Large intestine (tissue), 3 donors: Measurements from ENCODE around the gene SUPV3L1. TPM values are rescaled to one million over a fixed set of nuclear protein-coding genes. Genes with fewer than 3 reads are reported as not detected.
A peak's percentile ranks its signal among the peaks of the same experiment; 100 is the strongest.

Experiments used
- DNase-seq, 2 donors: peaks; one replicate each; pipeline versions ENCODE4 v3.0.0 to v3.0.0-alpha.2; 2013
- H3K27ac ChIP-seq: one replicate; pipeline ENCODE4 v1.5.1; 2013; ENCODE audit warnings: low read length
- H3K27me3 ChIP-seq: 2 replicates; pipeline ENCODE4 v1.6.1; 2013; ENCODE audit warnings: low read length; ENCODE audit not compliant: control insufficient read depth, insufficient read depth
- H3K36me3 ChIP-seq: 2 replicates; pipeline ENCODE4 v1.6.1; 2013; ENCODE audit warnings: low read length; ENCODE audit not compliant: control insufficient read depth, insufficient read depth
- H3K4me1 ChIP-seq: one replicate; pipeline ENCODE4 v1.6.1; 2013; ENCODE audit warnings: low read length; ENCODE audit not compliant: control insufficient read depth, insufficient read depth
- H3K4me3 ChIP-seq: one replicate; pipeline ENCODE4 v1.5.1; 2013; ENCODE audit warnings: low read length
- H3K9me3 ChIP-seq: one replicate; pipeline ENCODE4 v1.6.1; 2013; ENCODE audit warnings: mild to moderate bottlenecking, low read depth, low read length, moderate library complexity; ENCODE audit not compliant: control insufficient read depth
- WGBS: methylation state at CpG from one replicate; pipeline ENCODE4 v1.1.5; 2013; ENCODE audit warnings: low lambda C conversion rate; ENCODE audit not compliant: insufficient coverage; 5-methylcytosine and 5-hydroxymethylcytosine counted together
- polyA plus RNA-seq: library from polyadenylated mRNA; unstranded; fragments of 120-200 nt; gene quantifications from one replicate; pipeline ENCODE4 v1.2.1, GENCODE V29; 2013

The SUPV3L1 gene
- polyA plus RNA-seq, 1 donor, result 35.5 TPM

GRCh38 chr10:69216577-69217118 is 36.6 kb downstream of the SUPV3L1 start:
- Histone ChIP-seq H3K36me3 (no peaks in the 10 kb centered on the region), H3K27ac (peak overlapping the region; percentile 79), H3K27me3 (no peaks in the 10 kb centered on the region), H3K4me3 (no peak overlapping the region), H3K9me3 (no peaks in the 10 kb centered on the region), H3K4me1 (peaks cover 42% of the 10 kb centered on the region)
- DNase-seq, result peak in 1 of 2 donors; percentile 19
- WGBS, result 100% methylated on average over 1 of the region's 11 CpGs

GRCh38 chr10:69217119-69217754 is 37.2 kb downstream of the SUPV3L1 start:
- no peaks in the 10 kb centered on the region for H3K36me3 ChIP-seq
- peak overlapping the region; percentile 79 for H3K27ac ChIP-seq
- H3K4me1 ChIP-seq, result peaks cover 42% of the 10 kb centered on the region
- H3K4me3 ChIP-seq, result no peak overlapping the region
- no peaks in the 10 kb centered on the region for H3K9me3 ChIP-seq
- peak; percentile 70 to 90 for DNase-seq
- H3K27me3 ChIP-seq, result no peaks in the 10 kb centered on the region
- WGBS, result 60% methylated on average over 1 of the region's 4 CpGs

GRCh38 chr10:69218831-69219230 is 38.8 kb downstream of the SUPV3L1 start:
- Histone ChIP-seq H3K9me3 (no peaks in the 10 kb centered on the region), H3K4me1 (peaks cover 51% of the 10 kb centered on the region), H3K27me3 (no peaks in the 10 kb centered on the region), H3K27ac (no peak overlapping the region), H3K36me3 (no peaks in the 10 kb centered on the region), H3K4me3 (no peak overlapping the region)
- no peak for DNase-seq
- 100% methylated on average over 1 of the region's 6 CpGs for WGBS

GRCh38 chr10:69220041-69220451 is 40.0 kb downstream of the SUPV3L1 start, which contains the start of gene HKDC1:
TSS of gene HKDC1 (plus strand) at chr10:69220332. CDS start at chr10:69220436, 104 bp downstream.
- H3K36me3 ChIP-seq, result no peaks in the 10 kb centered on the region
- no CpG with 5 or more reads among the region's 8 CpGs for WGBS
- no peaks in the 10 kb centered on the region for H3K9me3 ChIP-seq
- peaks cover 54% of the 10 kb centered on the region for H3K4me1 ChIP-seq
- no peaks in the 10 kb centered on the region for H3K27me3 ChIP-seq
- peak within 1 kb of the TSS; percentile 99 for H3K27ac ChIP-seq
- H3K4me3 ChIP-seq, result peak within 1 kb of the TSS; percentile 88
- peak; percentile 71 to 87 for DNase-seq

GRCh38 chr10:69220507-69220906 is 40.5 kb downstream of the SUPV3L1 start:
- H3K4me3 ChIP-seq, result peak overlapping the region; percentile 88
- WGBS, result no CpG with 5 or more reads among the region's 9 CpGs
- H3K9me3 ChIP-seq, result no peaks in the 10 kb centered on the region
- peaks cover 56% of the 10 kb centered on the region for H3K4me1 ChIP-seq
- peak overlapping the region; percentile 99 for H3K27ac ChIP-seq
- H3K27me3 ChIP-seq, result no peaks in the 10 kb centered on the region
- DNase-seq, result peak in 1 of 2 donors; percentile 69
- H3K36me3 ChIP-seq, result no peaks in the 10 kb centered on the region

- H3K27ac ChIP-seq, result peak overlapping the region; percentile 99
- peak overlapping the region; percentile 88 for H3K4me3 ChIP-seq
- WGBS, result 20% methylated on average over 1 of the region's 11 CpGs
- peaks cover 8% of the 10 kb centered on the region for H3K36me3 ChIP-seq
- DNase-seq, result peak; percentile 92 to 98
- peaks cover 58% of the 10 kb centered on the region for H3K4me1 ChIP-seq
- H3K9me3 ChIP-seq, result no peaks in the 10 kb centered on the region
- no peaks in the 10 kb centered on the region for H3K27me3 ChIP-seq
Measured at GRCh38 chr10:69222157-69223027, 42.4 kb downstream of the SUPV3L1 start.

GRCh38 chr10:69223028-69223342 is 43.0 kb downstream of the SUPV3L1 start:
- Histone ChIP-seq H3K27me3 (no peaks in the 10 kb centered on the region), H3K36me3 (peaks cover 14% of the 10 kb centered on the region), H3K9me3 (no peaks in the 10 kb centered on the region), H3K4me1 (peaks cover 57% of the 10 kb centered on the region), H3K4me3 (peak overlapping the region; percentile 88), H3K27ac (peak overlapping the region; percentile 99)
- no peak for DNase-seq
- WGBS, result 50% methylated on average over 1 of the region's 1 CpG

GRCh38 chr10:69224862-69225657 is 45.0 kb downstream of the SUPV3L1 start:
- Histone ChIP-seq H3K4me1 (peaks cover 66% of the 10 kb centered on the region), H3K9me3 (no peaks in the 10 kb centered on the region), H3K4me3 (no peak overlapping the region), H3K36me3 (peaks cover 23% of the 10 kb centered on the region), H3K27me3 (no peaks in the 10 kb centered on the region), H3K27ac (peak overlapping the region; percentile 99)
- DNase-seq, result no peak
- WGBS, result 100% methylated on average over 2 of the region's 10 CpGs

- H3K36me3 ChIP-seq, result peaks cover 29% of the 10 kb centered on the region
- peak in 1 of 2 donors; percentile 33 for DNase-seq
- no peaks in the 10 kb centered on the region for H3K9me3 ChIP-seq
- no peak overlapping the region for H3K4me3 ChIP-seq
- WGBS, result no CpG with 5 or more reads among the region's 10 CpGs
- H3K27ac ChIP-seq, result peak overlapping the region; percentile 99
- H3K27me3 ChIP-seq, result no peaks in the 10 kb centered on the region
- H3K4me1 ChIP-seq, result peaks cover 72% of the 10 kb centered on the region
Measured at GRCh38 chr10:69225681-69226080, 45.6 kb downstream of the SUPV3L1 start.
